HepG2 (cell line): ENCODE data around the gene SNRPD3. TPM values are rescaled to one million over a fixed set of nuclear protein-coding genes. Genes with fewer than 3 reads are reported as not detected.
A peak's percentile ranks its signal among the peaks of the same experiment; 100 is the strongest.

Source experiments
- ATF7 ChIP-seq, 2 experiments: fragments of 450-650 bp in 1 of 2; sonication (generic) in 1 of 2; formaldehyde crosslinking in 1 of 2; IDR thresholded peaks; 2 replicates each; pipeline versions ENCODE4 v1.4.0 to v1.6.1; 2016 to 2020; ENCODE audit warnings: antibody characterized with exemption in 1 of 2, mild to moderate bottlenecking in 1 of 2, missing genetic modification reagents in 1 of 2
- CBX5 ChIP-seq: sonication (generic); formaldehyde crosslinking; IDR thresholded peaks from 2 replicates; pipeline ENCODE4 v1.4.0; 2020; ENCODE audit warnings: missing genetic modification reagents, borderline replicate concordance
- CENPT ChIP-seq: sonication (generic); formaldehyde crosslinking; IDR thresholded peaks from 2 replicates; pipeline ENCODE4 v1.8.0; 2022; ENCODE audit warnings: low read depth, mild to moderate bottlenecking, moderate library complexity, missing genetic modification reagents
- MEIS2 ChIP-seq: sonication (generic); formaldehyde crosslinking; IDR thresholded peaks from 2 replicates; pipeline ENCODE4 v1.9.0; 2021; ENCODE audit warnings: mild to moderate bottlenecking, missing genetic modification reagents
- MXD4 ChIP-seq: IDR thresholded peaks from 2 replicates; pipeline ENCODE4 v1.6.1; 2016; ENCODE audit warnings: mild to moderate bottlenecking, missing biosample characterization, missing genetic modification reagents
- RBAK ChIP-seq: sonication (generic); formaldehyde crosslinking; IDR thresholded peaks from 2 replicates; pipeline ENCODE4 v1.5.1; 2020; ENCODE audit warnings: mild to moderate bottlenecking, missing genetic modification reagents
- RFXAP ChIP-seq: sonication (generic); formaldehyde crosslinking; IDR thresholded peaks from 2 replicates; pipeline ENCODE4 v1.4.0; 2020; ENCODE audit warnings: missing genetic modification reagents, borderline replicate concordance
- TMF1 ChIP-seq: sonication (generic); formaldehyde crosslinking; IDR thresholded peaks from 2 replicates; pipeline ENCODE4 v1.8.1; 2022; ENCODE audit warnings: low read depth, missing genetic modification reagents
- U2AF2 ChIP-seq: fragments of 200-400 bp; formaldehyde crosslinking; IDR thresholded peaks from 2 replicates; pipeline ENCODE4 v1.6.1; 2017; ENCODE audit warnings: low read depth, mild to moderate bottlenecking, low read length
- XRCC5 ChIP-seq: fragments of 200-400 bp; formaldehyde crosslinking; optimal IDR thresholded peaks from 2 replicates; pipeline ENCODE3; 2017; ENCODE audit warnings: mild to moderate bottlenecking, low read length
- ZBTB20 ChIP-seq: sonication (generic); formaldehyde crosslinking; IDR thresholded peaks from 2 replicates; pipeline ENCODE4 v1.8.1; 2023; ENCODE audit warnings: missing genetic modification reagents, low read depth, mild to moderate bottlenecking, borderline replicate concordance
- ZMYM3 ChIP-seq: sonication (generic); formaldehyde crosslinking; IDR thresholded peaks from 2 replicates; pipeline ENCODE4 v1.5.1; 2020; ENCODE audit warnings: mild to moderate bottlenecking, missing genetic modification reagents
- ZNF142 ChIP-seq: sonication (generic); formaldehyde crosslinking; IDR thresholded peaks from 2 replicates; pipeline ENCODE4 v1.4.0; 2020; ENCODE audit warnings: missing genetic modification reagents
- ZNF335 ChIP-seq: sonication (generic); formaldehyde crosslinking; IDR thresholded peaks from 2 replicates; pipeline ENCODE4 v1.4.0; 2020; ENCODE audit warnings: missing genetic modification reagents
- ZNF33A ChIP-seq: sonication (generic); formaldehyde crosslinking; IDR thresholded peaks from 2 replicates; pipeline ENCODE4 v1.5.1; 2020; ENCODE audit warnings: missing genetic modification reagents, mild to moderate bottlenecking, moderate library complexity, borderline replicate concordance
- ZNF382 ChIP-seq: sonication (generic); formaldehyde crosslinking; IDR thresholded peaks from 2 replicates; pipeline ENCODE4 v1.5.0; 2020; ENCODE audit warnings: missing genetic modification reagents, mild to moderate bottlenecking, borderline replicate concordance
- ZNF607 ChIP-seq: sonication (generic); formaldehyde crosslinking; IDR thresholded peaks from 2 replicates; pipeline ENCODE4 v1.5.1; 2020; ENCODE audit warnings: missing genetic modification reagents, mild to moderate bottlenecking, borderline replicate concordance
- ZNF704 ChIP-seq: sonication (generic); formaldehyde crosslinking; IDR thresholded peaks from 2 replicates; pipeline ENCODE4 v1.8.1; 2023; ENCODE audit warnings: mild to moderate bottlenecking, inconsistent platforms, moderate library complexity, missing genetic modification reagents, borderline replicate concordance
- ZNF766 ChIP-seq: sonication (generic); formaldehyde crosslinking; IDR thresholded peaks from 2 replicates; pipeline ENCODE4 v1.5.0; 2020; ENCODE audit warnings: missing genetic modification reagents, borderline replicate concordance
- polyA plus RNA-seq, 8 experiments: library from polyadenylated mRNA; depleted of rRNA in 3 of 8; stranded (reverse) in 7 of 8; unstranded in 1 of 8; fragments of >200 nt; fragmentation: Illumina TruSeq in 4 of 8; extraction: Trizol in 4 of 8; gene quantifications; 2 replicates each; pipeline versions ENCODE4 v1.2.1 to v1.2.3, GENCODE V29; 2011 to 2016; ENCODE audit warnings: low read depth in 4 of 8, missing spikeins in 1 of 8, mixed read lengths in 1 of 8; ENCODE audit not compliant: insufficient read depth in 1 of 8
- total RNA-seq, 5 experiments: library from RNA; depleted of rRNA; stranded (reverse); fragments of >200 nt; fragmentation: Illumina TruSeq; extraction: Trizol; gene quantifications; 2 replicates each; pipeline ENCODE4 v1.2.3, GENCODE V29; 2016; ENCODE audit warnings: low read depth in 1 of 5
- TF ChIP-seq, protein P1 (sequence below): sonication (generic); formaldehyde crosslinking; IDR thresholded peaks from 2 replicates; pipeline ENCODE4 v1.5.1; 2020; ENCODE audit warnings: missing genetic modification reagents, mild to moderate bottlenecking, borderline replicate concordance

The SNRPD3 gene
- total and polyA plus RNA-seq, 2 of the 13 experiments (the other 11 are each of a cell fraction or from before 2014, with no cell fraction given) = 110 to 209 TPM

- TF ChIP-seq ZBTB20 (peak; percentile 85; the same call in 1 of the 2 replicates), ZMYM3 (peak; percentile 69; the same call in 1 of the 2 replicates), ZNF704 (CRISPR knock-in tag) (peak; percentile 70; the same call in 1 of the 2 replicates), CBX5 (peak; percentile 94), ZNF382 (CRISPR knock-in tag) (no peak), ATF7 (IDR thresholded peaks at IDR 0.05) (no peak), ATF7 (CRISPR knock-in tag; IDR thresholded peaks at IDR 0.05) (0 out of 2 replicates have a peak, but pooled peaks have one; percentile 65), CENPT (CRISPR knock-in tag) (no peak), MEIS2 (CRISPR knock-in tag) (no peak), MXD4 (CRISPR knock-in tag) (peak; percentile 74), ZNF142 (CRISPR knock-in tag) (no peak), ZNF607 (CRISPR knock-in tag) (peak; percentile 76; the same call in 1 of the 2 replicates), ZNF766 (CRISPR knock-in tag) (peak; percentile 94; the same call in 1 of the 2 replicates), RBAK (CRISPR knock-in tag) (no peak), XRCC5 (peak; percentile 98), U2AF2 (no peak), ZNF335 (CRISPR knock-in tag) (peak; percentile 89), ZNF33A (CRISPR knock-in tag) (peak; percentile 66; the same call in 1 of the 2 replicates), TMF1 (CRISPR knock-in tag) (no peak), RFXAP (CRISPR knock-in tag) (peak; percentile 82; the same call in 1 of the 2 replicates)
- TF ChIP-seq, protein P1, sequence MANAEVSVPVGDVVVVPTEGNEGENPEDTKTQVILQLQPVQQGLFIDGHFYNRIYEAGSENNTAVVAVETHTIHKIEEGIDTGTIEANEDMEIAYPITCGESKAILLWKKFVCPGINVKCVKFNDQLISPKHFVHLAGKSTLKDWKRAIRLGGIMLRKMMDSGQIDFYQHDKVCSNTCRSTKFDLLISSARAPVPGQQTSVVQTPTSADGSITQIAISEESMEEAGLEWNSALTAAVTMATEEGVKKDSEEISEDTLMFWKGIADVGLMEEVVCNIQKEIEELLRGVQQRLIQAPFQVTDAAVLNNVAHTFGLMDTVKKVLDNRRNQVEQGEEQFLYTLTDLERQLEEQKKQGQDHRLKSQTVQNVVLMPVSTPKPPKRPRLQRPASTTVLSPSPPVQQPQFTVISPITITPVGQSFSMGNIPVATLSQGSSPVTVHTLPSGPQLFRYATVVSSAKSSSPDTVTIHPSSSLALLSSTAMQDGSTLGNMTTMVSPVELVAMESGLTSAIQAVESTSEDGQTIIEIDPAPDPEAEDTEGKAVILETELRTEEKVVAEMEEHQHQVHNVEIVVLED (CRISPR knock-in tag) = peak; percentile 84
Observed at GRCh38 chr22:24555165-24556039, at the start of gene SNRPD3 (continued).
